Psoas muscle (tissue), 8 donors: ENCODE data around the gene SEMA6C. TPM values are rescaled to one million over a fixed set of nuclear protein-coding genes. Genes with fewer than 3 reads are reported as not detected.

Source experiments
- ATAC-seq, 4 donors: fragments of 200-7000 bp; cut with Tn5 transposase; one replicate each; pipeline ENCODE4 v1.9.1; 2020; ENCODE audit warnings: moderate library complexity in 3 of 4, mild to moderate bottlenecking in 2 of 4
- DNase-seq, 2 donors: peaks; one replicate each; pipeline ENCODE4 v3.0.0-alpha.2; 2020
- H3K27ac ChIP-seq: fragments of 200-600 bp; one replicate; pipeline ENCODE4 v1.8.0; 2022
- H3K27me3 ChIP-seq, 3 donors: fragments of 200-600 bp in 1 of 3; one replicate each; pipeline versions ENCODE4 v1.6.1 to v1.8.0; 2013 to 2022; ENCODE audit warnings: low read length in 2 of 3, mild to moderate bottlenecking in 2 of 3, moderate library complexity in 1 of 3; ENCODE audit not compliant: insufficient read depth in 3 of 3
- H3K36me3 ChIP-seq, 2 donors: fragments of 200-600 bp in 1 of 2; one replicate each; pipeline versions ENCODE4 v1.6.1 to v1.8.0; 2013 to 2022; ENCODE audit warnings: low read depth in 1 of 2, mild to moderate bottlenecking in 1 of 2, moderate library complexity in 1 of 2; ENCODE audit not compliant: insufficient read depth in 1 of 2
- H3K4me1 ChIP-seq: fragments of 200-600 bp; one replicate; pipeline ENCODE4 v1.8.0; 2022
- H3K4me3 ChIP-seq: fragments of 200-600 bp; one replicate; pipeline ENCODE4 v1.8.0; 2022; ENCODE audit warnings: mild to moderate bottlenecking
- H3K9me3 ChIP-seq: fragments of 200-600 bp; one replicate; pipeline ENCODE4 v1.8.0; 2022
- CTCF ChIP-seq: fragments of 200-600 bp; IDR thresholded peaks from one replicate; pipeline ENCODE4 v1.8.0; 2022; ENCODE audit warnings: antibody characterized with exemption
- WGBS, 3 donors: extraction: QIAGEN DNeasy Blood & Tissue Kit; methylation state at CpG; one replicate each; pipeline versions ENCODE4 v1.1.6 to v1.1.7; 2013; 5-methylcytosine and 5-hydroxymethylcytosine counted together
- intact Hi-C, 2 donors: fragments of 100-400 bp; cut with DNase I; formaldehyde crosslinking; loops; one replicate each; pipeline versions ENCODE4 v1.11.0 to v1.14.2; 2022
- polyA plus RNA-seq, 3 donors: library from polyadenylated mRNA; stranded (reverse); fragments of 200-250 nt; gene quantifications; one replicate each; pipeline ENCODE4 v1.2.3, GENCODE V29; 2013
- total RNA-seq, 4 donors: library from RNA; stranded (reverse); fragmentation: NEBNext Ultra II Directional in 2 of 4; extraction: Animal tissue kit (Norgen Biotek cat#: 25700) in 2 of 4; gene quantifications; one replicate each; pipeline versions ENCODE4 v1.2.1 to v1.2.4, GENCODE V29; 2021 to 2023
- donor health status: healthy with polysubstance abuse.
- donor health status: DM: no; HTN: no; CAD: no; lungs with moderate emphysema.
- donor health status: Bipolar disorder and iron deficiency.
- donor health status: healthy.
- donor health status: DM: yes; HTN: yes; CAD: no.
- donor health status: DM: no; HTN: no; CAD: no.
- donor health status: DM: no; HTN: no; CAD: no.
- donor health status: DM: yes; HTN: yes; CAD: no.

SEMA6C gene
- total and polyA plus RNA-seq, 7 donors = 8.9 to 145 (median 56.3) TPM

GRCh38 chr1:151147665-151148064 is 1.2 kb upstream of the SEMA6C start:
- Histone ChIP-seq H3K4me1 (peaks cover 38% of the 10 kb centered on the region), H3K4me3 (peak overlapping the region; percentile 76), H3K9me3 (no peaks in the 10 kb centered on the region), H3K36me3 (no peaks in the 10 kb centered on the region), H3K27ac (peak overlapping the region; percentile 89), H3K27me3 (no peaks in the 10 kb centered on the region)
- ATAC-seq = no peak
- WGBS, 3 donors = 61 to 80% (median 76%) methylated on average over 2 of the region's 2 CpGs
- TF ChIP-seq CTCF = no peak
- no peak for DNase-seq
- intact Hi-C loops = no loop called here

GRCh38 chr1:151147132-151147503 is 687 bp upstream of the SEMA6C start:
- ATAC-seq = peak; percentile 27 to 55 (median 48)
- 1 to 3% (median 2%) methylated on average over 7 of the region's 7 CpGs for WGBS, 3 donors

DNA sequence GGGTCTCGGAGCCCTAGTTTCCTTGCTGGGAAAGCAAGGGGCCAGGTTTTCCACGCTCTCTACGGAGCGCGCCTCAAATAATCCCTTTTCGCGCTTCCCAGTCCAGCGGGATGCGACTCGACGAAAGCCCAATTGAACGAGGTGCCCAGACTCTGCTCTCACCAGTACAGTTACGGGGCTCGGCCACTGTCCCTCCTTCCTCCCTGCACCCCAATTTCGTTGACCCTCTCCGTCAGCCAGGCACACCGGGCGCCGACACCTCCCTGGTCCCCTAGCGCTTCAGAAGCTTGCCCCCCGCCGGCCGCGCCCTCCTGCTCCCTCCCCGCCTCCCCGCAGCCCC is 389 bp downstream of the SEMA6C start:
- H3K9me3 ChIP-seq = no peaks in the 10 kb centered on the region
- intact Hi-C loops = no loop called here
- peaks cover 0 to 5% of the 10 kb centered on the region in 2 donors for H3K36me3 ChIP-seq
- WGBS, 3 donors = 1% methylated on average over 26 of the region's 26 CpGs
- no peak for TF ChIP-seq CTCF
- H3K27me3 ChIP-seq = no peaks in the 10 kb centered on the region
- ATAC-seq (peak in 1 of 4 donors; percentile 0), DNase-seq (no peak)
- H3K27ac ChIP-seq = peak overlapping the region; percentile 89
- peaks cover 53% of the 10 kb centered on the region for H3K4me1 ChIP-seq
- peak overlapping the region; percentile 76 for H3K4me3 ChIP-seq

More at GRCh38 chr1:151147132-151147503, 687 bp upstream of the SEMA6C start:
- peak overlapping the region; percentile 76 for H3K4me3 ChIP-seq
- H3K27ac ChIP-seq = peak overlapping the region; percentile 89
- H3K9me3 ChIP-seq = no peaks in the 10 kb centered on the region
- no peak for TF ChIP-seq CTCF
- intact Hi-C loops = no loop called here
- no peak for DNase-seq
- no peaks in the 10 kb centered on the region for H3K27me3 ChIP-seq
- no peaks in the 10 kb centered on the region for H3K36me3 ChIP-seq
- H3K4me1 ChIP-seq = peaks cover 44% of the 10 kb centered on the region

GRCh38 chr1:151145304-151146071 is 943 bp downstream of the SEMA6C start:
- no peaks in the 10 kb centered on the region for H3K27me3 ChIP-seq
- peak; percentile 8 to 41 (median 27) for ATAC-seq
- peak in 1 of 2 donors; percentile 79 for DNase-seq
- H3K4me1 ChIP-seq = peaks cover 54% of the 10 kb centered on the region
- H3K27ac ChIP-seq = peak overlapping the region; percentile 89
- peaks cover 0 to 5% of the 10 kb centered on the region in 2 donors for H3K36me3 ChIP-seq
- no peak for TF ChIP-seq CTCF
- H3K4me3 ChIP-seq = peak overlapping the region; percentile 76
- intact Hi-C loops = no loop called here
- H3K9me3 ChIP-seq = no peaks in the 10 kb centered on the region
- WGBS, 3 donors = 3% methylated on average over 40 to 43 of the region's 43 CpGs
